Measurements from ENCODE around the gene TMEM91. TPM values are rescaled to one million over a fixed set of nuclear protein-coding genes. Genes with fewer than 3 reads are reported as not detected.

TMEM91 gene
- polyA plus RNA-seq, 1 of the 3 experiments (the other 2 are of a cell fraction): 5.7 TPM

GRCh38 chr19:41424335-41425173, 48.2 kb downstream of the TMEM91 start:
- CTCF ChIA-PET: interaction anchor here (1.4 kb wide), 1 partner anchor 12 kb away, joined by 4 read pairs; no protein-coding TSS in a partner anchor
- POLR2A ChIA-PET: no interaction called here
- 92% methylated on average over 18 of the region's 21 CpGs for WGBS (ENCODE audit: low lambda C conversion rate)

More at GRCh38 chr19:41424335-41425173, 48.2 kb downstream of the TMEM91 start:
- no peak for DNase-seq
- H4K20me1 ChIP-seq (ENCODE audit: insufficient read depth): no peaks in the 10 kb centered on the region
- no peaks in the 10 kb centered on the region for H3K79me2 ChIP-seq (ENCODE audit: insufficient read depth)
- no peak overlapping the region for H3K9ac ChIP-seq
- H3K9me3 ChIP-seq: no peaks in the 10 kb centered on the region
- H3K4me1 ChIP-seq (ENCODE audit: control insufficient read depth in 1 of 2, insufficient read depth in 2 of 2, low read depth in 1 of 2, low read length in 1 of 2): peaks cover 0 to 7% of the 10 kb centered on the region in 2 experiments; a peak in 1 of 4 replicates
- no peaks in the 10 kb centered on the region for H3F3A ChIP-seq (replicated peaks; ENCODE audit: insufficient read depth)
- H3K9me2 ChIP-seq: no peaks in the 10 kb centered on the region
- peaks cover 3 to 24% of the 10 kb centered on the region in 2 experiments for H3K36me3 ChIP-seq (replicated peaks in 1 of 2; ENCODE audit: control insufficient read depth in 1 of 2, insufficient read depth in 2 of 2, low read length in 1 of 2)
- no peak overlapping the region for H3K4me2 ChIP-seq
- no peak overlapping the region for H3K4me3 ChIP-seq (ENCODE audit: low read depth in 2 of 2, low read length in 1 of 2)
- TF ChIP-seq NFIC (IDR thresholded peaks at IDR 0.05; ENCODE audit: borderline replicate concordance): no peak
- TF ChIP-seq RCOR1 (IDR thresholded peaks at IDR 0.05; ENCODE audit: low read length): no peak
- no peak for TF ChIP-seq PBX3 (IDR thresholded peaks at IDR 0.05)
- no peak for TF ChIP-seq ZBTB33 (IDR thresholded peaks at IDR 0.05; ENCODE audit: borderline replicate concordance, low read depth)
- no peak for TF ChIP-seq TEAD4 (IDR thresholded peaks at IDR 0.05; ENCODE audit: borderline replicate concordance, insufficient read depth)
- TF ChIP-seq MXI1 (IDR thresholded peaks at IDR 0.05; ENCODE audit: low read depth, low read length): no peak
- no peak for TF ChIP-seq TAF1 (IDR thresholded peaks at IDR 0.05; ENCODE audit: borderline replicate concordance, low read depth, low read length)
- TF ChIP-seq IRF3 (IDR thresholded peaks at IDR 0.05; ENCODE audit: low read depth, low read length): no peak
- no peak for TF ChIP-seq SIN3A (IDR thresholded peaks at IDR 0.05; ENCODE audit: borderline replicate concordance, low read depth, low read length)
- TF ChIP-seq GATA2 (CRISPR knock-in tag; IDR thresholded peaks at IDR 0.05): no peak
- no peak overlapping the region for H3K27ac ChIP-seq (ENCODE audit: low read depth in 2 of 2, low read length in 1 of 2)
- no peaks in the 10 kb centered on the region for H3K27me3 ChIP-seq (ENCODE audit: insufficient read depth)
- no peak overlapping the region for H2AFZ ChIP-seq (ENCODE audit: low read depth)

Measured in SK-N-SH (cell line).